Measurements from ENCODE around the gene CILP2. TPM values are rescaled to one million over a fixed set of nuclear protein-coding genes. Genes with fewer than 3 reads are reported as not detected.

The CILP2 gene
- total and polyA plus RNA-seq, 2 of the 4 experiments (the other 2 are of a cell fraction) = 0.18 to 0.87 TPM

DNA sequence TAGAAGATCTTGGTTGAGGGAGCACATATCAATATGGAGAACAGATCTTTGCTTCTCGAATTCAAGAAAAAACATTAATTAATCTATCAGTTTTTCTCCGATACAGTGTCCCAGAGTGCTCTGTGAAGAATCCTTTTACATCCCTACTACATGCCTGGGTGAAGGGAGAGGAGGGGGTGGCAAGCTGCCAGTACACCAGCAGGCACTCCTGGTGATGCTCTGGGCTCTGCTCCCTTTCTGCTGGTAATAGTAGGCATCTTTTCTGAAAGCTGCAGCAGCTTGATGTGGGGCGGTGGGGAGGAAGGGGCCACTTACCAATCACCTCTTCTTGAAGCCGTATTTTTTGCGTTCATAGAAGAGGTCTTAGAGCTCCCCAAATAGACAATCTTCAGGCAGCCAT, 49.7 kb downstream of the CILP2 start:
- no peak overlapping the region for H2BK20ac ChIP-seq (ENCODE audit: low read depth, low read length)
- H3K4ac ChIP-seq (ENCODE audit: low read depth, low read length) = no peak overlapping the region
- no TSS peak for BruUV-seq (replicated peaks)
- peaks cover 11% of the 10 kb centered on the region for H3K4me1 ChIP-seq (ENCODE audit: control insufficient read depth, insufficient read depth, low read length)
- H4K20me1 ChIP-seq (ENCODE audit: insufficient read depth, low read length) = no peaks in the 10 kb centered on the region
- H3K9me3 ChIP-seq (ENCODE audit: control insufficient read depth, insufficient read depth, low read length) = no peaks in the 10 kb centered on the region
- H2AFZ ChIP-seq (replicated peaks; ENCODE audit: low read length, poor library complexity) = no peak overlapping the region
- no peak overlapping the region for H2AK9ac ChIP-seq (replicated peaks; ENCODE audit: low read depth, low read length, poor library complexity)
- H3K79me1 ChIP-seq (ENCODE audit: low read depth in 1 of 2, low read length in 2 of 2) = no peaks in the 10 kb centered on the region
- intact Hi-C loops (cut with micrococcal nuclease) (no loop called here), dilution Hi-C loops (cut with HindIII; ENCODE audit: low sequenced_read_pairs, unreplicated experiment) (no loop called here), in situ Hi-C loops (cut with MboI; ENCODE audit: low sequenced_read_pairs) (no loop called here)
- H2BK5ac ChIP-seq (ENCODE audit: low read depth, low read length, poor library complexity, severe bottlenecking) = no peak overlapping the region
- TF ChIP-seq RAD21 (IDR thresholded peaks at IDR 0.05; ENCODE audit: low read length) (no peak), SMC3 (IDR thresholded peaks at IDR 0.05; ENCODE audit: low read depth, low read length) (no peak), POLR2A (IDR thresholded peaks at IDR 0.05; ENCODE audit: low read depth, low read length) (no peak), MXI1 (IDR thresholded peaks at IDR 0.05; ENCODE audit: borderline replicate concordance, low read depth, low read length) (no peak)
- TF ChIP-seq, protein P1, sequence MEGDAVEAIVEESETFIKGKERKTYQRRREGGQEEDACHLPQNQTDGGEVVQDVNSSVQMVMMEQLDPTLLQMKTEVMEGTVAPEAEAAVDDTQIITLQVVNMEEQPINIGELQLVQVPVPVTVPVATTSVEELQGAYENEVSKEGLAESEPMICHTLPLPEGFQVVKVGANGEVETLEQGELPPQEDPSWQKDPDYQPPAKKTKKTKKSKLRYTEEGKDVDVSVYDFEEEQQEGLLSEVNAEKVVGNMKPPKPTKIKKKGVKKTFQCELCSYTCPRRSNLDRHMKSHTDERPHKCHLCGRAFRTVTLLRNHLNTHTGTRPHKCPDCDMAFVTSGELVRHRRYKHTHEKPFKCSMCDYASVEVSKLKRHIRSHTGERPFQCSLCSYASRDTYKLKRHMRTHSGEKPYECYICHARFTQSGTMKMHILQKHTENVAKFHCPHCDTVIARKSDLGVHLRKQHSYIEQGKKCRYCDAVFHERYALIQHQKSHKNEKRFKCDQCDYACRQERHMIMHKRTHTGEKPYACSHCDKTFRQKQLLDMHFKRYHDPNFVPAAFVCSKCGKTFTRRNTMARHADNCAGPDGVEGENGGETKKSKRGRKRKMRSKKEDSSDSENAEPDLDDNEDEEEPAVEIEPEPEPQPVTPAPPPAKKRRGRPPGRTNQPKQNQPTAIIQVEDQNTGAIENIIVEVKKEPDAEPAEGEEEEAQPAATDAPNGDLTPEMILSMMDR (conservative IDR thresholded peaks at IDR 0.05; ENCODE audit: low read depth, low read length) = no peak
- TF ChIP-seq, protein P2, sequence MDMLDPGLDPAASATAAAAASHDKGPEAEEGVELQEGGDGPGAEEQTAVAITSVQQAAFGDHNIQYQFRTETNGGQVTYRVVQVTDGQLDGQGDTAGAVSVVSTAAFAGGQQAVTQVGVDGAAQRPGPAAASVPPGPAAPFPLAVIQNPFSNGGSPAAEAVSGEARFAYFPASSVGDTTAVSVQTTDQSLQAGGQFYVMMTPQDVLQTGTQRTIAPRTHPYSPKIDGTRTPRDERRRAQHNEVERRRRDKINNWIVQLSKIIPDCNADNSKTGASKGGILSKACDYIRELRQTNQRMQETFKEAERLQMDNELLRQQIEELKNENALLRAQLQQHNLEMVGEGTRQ (IDR thresholded peaks at IDR 0.05; ENCODE audit: low read depth, low read length) = no peak
- H3K4me3 ChIP-seq (ENCODE audit: insufficient read depth, low read depth, low read length) = no peak overlapping the region
- no peaks in the 10 kb centered on the region for H3K27me3 ChIP-seq (ENCODE audit: control insufficient read depth, insufficient read depth, low read length)
- H2AK5ac ChIP-seq (ENCODE audit: low read depth, low read length) = 0 out of 2 replicates have a peak overlapping the region, but pooled peaks have one; percentile 3
- H3K14ac ChIP-seq (replicated peaks; ENCODE audit: low read depth, low read length) = no peak overlapping the region
- no peak overlapping the region for H3K56ac ChIP-seq (ENCODE audit: extremely low read depth, insufficient read depth, low read length)
- H3K18ac ChIP-seq (ENCODE audit: low read depth, low read length) = no peak overlapping the region
- no peak overlapping the region for H3K27ac ChIP-seq (ENCODE audit: insufficient read depth, low read length)
- ATAC-seq (ENCODE audit: low read depth) (no peak), DNase-seq (no peak)
- no peak overlapping the region for H4K91ac ChIP-seq (ENCODE audit: insufficient read depth, low read depth, low read length)
- no peak overlapping the region for H4K8ac ChIP-seq (ENCODE audit: low read depth in 2 of 2, low read length in 2 of 2)
- H2BK120ac ChIP-seq (ENCODE audit: low read depth, low read length) = no peak overlapping the region
- WGBS, 2 experiments (ENCODE audit: extremely low coverage in 2 of 2, insufficient read length in 1 of 2) = no CpG with 5 or more reads among the region's 5 CpGs
- peaks cover 18% of the 10 kb centered on the region for H3K9me1 ChIP-seq (ENCODE audit: insufficient read depth, low read length)
- H3K9ac ChIP-seq (ENCODE audit: low read depth, low read length) = no peak overlapping the region
- ChIA-PET CTCF (no interaction called here), POLR2A (ENCODE audit: unreplicated experiment) (no interaction called here)
- H3K23ac ChIP-seq (ENCODE audit: low read depth, low read length) = no peak overlapping the region
- H3K4me2 ChIP-seq (ENCODE audit: low read depth, low read length) = no peak overlapping the region
- H2BK15ac ChIP-seq (ENCODE audit: low read depth, low read length) = no peak overlapping the region
- no peak overlapping the region for H4K5ac ChIP-seq (ENCODE audit: low read depth, low read length)
- no peaks in the 10 kb centered on the region for H3K36me3 ChIP-seq (ENCODE audit: control insufficient read depth, insufficient read depth, low read length)

Measured in IMR-90 (cell line).